Measurements from ENCODE around the gene IGFN1. TPM values are rescaled to one million over a fixed set of nuclear protein-coding genes. Genes with fewer than 3 reads are reported as not detected.
A peak's percentile ranks its signal among the peaks of the same experiment; 100 is the strongest.

The IGFN1 gene
- total RNA-seq, 1 donor from 2014 or later, result 0.18 TPM

DNA sequence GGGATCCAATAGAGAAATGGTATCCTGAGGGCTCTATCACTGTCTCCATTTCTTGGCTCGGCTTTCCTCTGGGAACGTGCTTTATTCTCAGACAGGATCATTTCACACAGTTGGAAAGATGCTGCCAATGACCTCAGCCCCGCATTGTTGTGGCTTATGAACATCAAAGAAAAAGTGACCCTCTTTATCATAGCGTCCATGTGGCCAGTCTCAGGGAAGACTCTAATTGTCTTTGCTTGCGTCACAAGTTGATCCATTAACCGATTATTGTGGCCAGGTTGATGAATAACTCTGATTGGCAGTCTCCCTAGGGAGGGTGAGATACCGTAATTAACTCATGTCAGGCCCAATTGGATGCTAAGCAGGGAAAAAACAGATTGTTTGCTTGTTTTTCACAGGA is 26.0 kb upstream of the IGFN1 start:
- Histone ChIP-seq H3K27ac (no peak overlapping the region), H3K27me3 (ENCODE audit: low read depth) (no peaks in the 10 kb centered on the region), H3K9me3 (no peaks in the 10 kb centered on the region), H3K36me3 (no peaks in the 10 kb centered on the region), H3K4me1 (no peaks in the 10 kb centered on the region), H3K4me3 (no peak overlapping the region)
- no peak for ATAC-seq
- TF ChIP-seq, protein P1, sequence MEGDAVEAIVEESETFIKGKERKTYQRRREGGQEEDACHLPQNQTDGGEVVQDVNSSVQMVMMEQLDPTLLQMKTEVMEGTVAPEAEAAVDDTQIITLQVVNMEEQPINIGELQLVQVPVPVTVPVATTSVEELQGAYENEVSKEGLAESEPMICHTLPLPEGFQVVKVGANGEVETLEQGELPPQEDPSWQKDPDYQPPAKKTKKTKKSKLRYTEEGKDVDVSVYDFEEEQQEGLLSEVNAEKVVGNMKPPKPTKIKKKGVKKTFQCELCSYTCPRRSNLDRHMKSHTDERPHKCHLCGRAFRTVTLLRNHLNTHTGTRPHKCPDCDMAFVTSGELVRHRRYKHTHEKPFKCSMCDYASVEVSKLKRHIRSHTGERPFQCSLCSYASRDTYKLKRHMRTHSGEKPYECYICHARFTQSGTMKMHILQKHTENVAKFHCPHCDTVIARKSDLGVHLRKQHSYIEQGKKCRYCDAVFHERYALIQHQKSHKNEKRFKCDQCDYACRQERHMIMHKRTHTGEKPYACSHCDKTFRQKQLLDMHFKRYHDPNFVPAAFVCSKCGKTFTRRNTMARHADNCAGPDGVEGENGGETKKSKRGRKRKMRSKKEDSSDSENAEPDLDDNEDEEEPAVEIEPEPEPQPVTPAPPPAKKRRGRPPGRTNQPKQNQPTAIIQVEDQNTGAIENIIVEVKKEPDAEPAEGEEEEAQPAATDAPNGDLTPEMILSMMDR (IDR thresholded peaks at IDR 0.05), result no peak
- no peak for DNase-seq
- intact Hi-C loops (cut with DNase I), result no loop called here

DNA sequence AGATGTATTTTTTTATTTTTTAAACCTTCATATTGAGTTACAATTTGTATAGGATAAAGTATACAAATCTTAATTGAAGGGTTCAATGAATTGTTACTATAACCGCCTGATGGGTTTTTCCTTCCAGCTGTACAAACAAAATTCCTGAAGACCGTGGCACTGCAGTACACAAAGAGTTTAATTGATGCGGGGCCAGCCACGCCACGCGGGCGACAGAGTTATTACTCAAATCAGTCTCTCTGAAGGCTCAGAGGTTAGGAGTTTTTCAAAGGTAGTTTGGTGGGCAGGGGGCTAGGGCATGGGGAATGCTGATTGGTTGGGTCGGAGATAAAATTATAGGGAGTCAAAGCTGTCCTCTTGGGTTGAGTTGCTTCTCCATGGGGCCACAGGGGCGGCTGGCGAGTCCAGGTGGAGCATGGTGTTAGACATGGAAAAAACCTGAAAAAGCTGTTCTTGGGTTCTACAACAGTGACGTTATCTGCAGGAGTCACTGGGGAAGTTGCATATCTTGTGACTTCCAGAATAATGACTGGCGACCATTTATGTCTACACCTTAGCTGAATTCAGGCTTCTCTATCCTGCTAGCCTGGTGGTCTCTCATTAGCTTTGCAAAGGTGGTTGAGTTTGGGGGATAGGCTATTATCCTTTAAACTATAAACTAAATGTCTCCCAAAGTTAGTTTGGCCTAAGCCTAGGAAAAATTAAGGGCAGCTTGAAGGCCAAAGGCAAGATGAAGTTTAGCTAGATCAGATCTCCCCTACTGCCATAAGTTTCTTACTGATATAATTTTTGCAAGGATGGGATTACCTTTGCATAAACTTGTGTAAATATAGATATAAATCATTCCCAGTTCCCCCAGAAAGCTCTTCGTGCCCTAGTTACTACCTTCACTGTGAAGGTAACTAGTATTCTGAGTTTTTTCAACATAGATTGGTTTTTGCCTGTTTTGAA is 23.3 kb upstream of the IGFN1 start:
- no peak for DNase-seq
- H3K4me3 ChIP-seq, result no peak overlapping the region
- H3K27ac ChIP-seq, result no peak overlapping the region
- no peaks in the 10 kb centered on the region for H3K27me3 ChIP-seq (ENCODE audit: low read depth)
- ATAC-seq, result no peak
- intact Hi-C loops (cut with DNase I), result no loop called here
- no peaks in the 10 kb centered on the region for H3K36me3 ChIP-seq
- TF ChIP-seq, protein P1 (IDR thresholded peaks at IDR 0.05), result no peak
- peaks cover 14% of the 10 kb centered on the region for H3K4me1 ChIP-seq
- H3K9me3 ChIP-seq, result no peaks in the 10 kb centered on the region

DNA sequence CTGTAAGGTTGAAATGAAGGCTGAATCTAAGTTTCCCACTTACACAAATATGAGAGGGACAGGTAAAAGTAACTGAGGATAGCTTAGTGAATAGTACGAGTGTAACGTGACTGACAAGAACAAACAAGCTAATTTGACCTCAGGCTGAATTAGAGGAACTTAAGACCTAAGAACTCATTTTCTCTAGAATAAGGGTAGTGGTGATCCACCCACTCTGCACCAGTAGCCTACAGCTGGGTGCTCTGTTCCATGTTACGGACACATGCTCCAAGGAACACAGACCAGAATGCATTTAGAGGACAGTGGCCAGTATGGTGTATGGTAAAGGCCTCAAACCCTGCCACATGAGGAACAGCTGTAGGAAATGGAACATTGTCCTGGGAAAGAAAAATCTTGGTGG is 21.4 kb upstream of the IGFN1 start:
- no peak for DNase-seq
- H3K36me3 ChIP-seq, result no peaks in the 10 kb centered on the region
- H3K27me3 ChIP-seq (ENCODE audit: low read depth), result no peaks in the 10 kb centered on the region
- intact Hi-C loops (cut with DNase I), result no loop called here
- TF ChIP-seq, protein P1 (IDR thresholded peaks at IDR 0.05), result no peak
- H3K9me3 ChIP-seq, result no peaks in the 10 kb centered on the region
- no peak overlapping the region for H3K27ac ChIP-seq
- no peak for ATAC-seq
- H3K4me1 ChIP-seq, result peaks cover 14% of the 10 kb centered on the region
- no peak overlapping the region for H3K4me3 ChIP-seq

DNA sequence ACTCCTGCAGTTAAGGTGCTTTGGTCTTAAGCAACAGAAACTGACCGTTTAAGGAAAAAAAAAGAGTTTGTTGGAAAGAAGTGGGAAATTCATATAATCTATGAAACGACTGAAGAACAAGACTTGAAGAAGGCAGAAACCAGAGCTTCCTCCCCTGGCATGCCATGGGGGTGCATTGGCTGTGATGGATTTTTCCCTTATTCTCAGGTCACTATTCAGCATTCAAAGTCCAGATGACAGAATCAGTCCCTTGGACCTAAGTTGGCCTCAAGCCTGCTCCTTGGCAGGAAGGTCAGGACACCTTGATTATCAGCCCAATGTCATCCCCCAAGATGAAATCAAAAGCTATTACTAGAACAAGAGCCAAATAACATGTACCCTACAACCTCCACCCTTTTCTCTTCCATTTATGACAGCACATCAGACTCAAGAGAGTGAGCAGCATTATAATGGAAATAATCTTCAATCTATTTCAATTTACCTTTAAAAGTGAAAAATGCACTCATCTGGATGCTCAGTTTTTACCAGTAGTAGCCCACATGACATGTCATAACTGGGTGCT is 20.6 kb upstream of the IGFN1 start:
- no peaks in the 10 kb centered on the region for H3K27me3 ChIP-seq (ENCODE audit: low read depth)
- TF ChIP-seq, protein P1 (IDR thresholded peaks at IDR 0.05), result no peak
- no peaks in the 10 kb centered on the region for H3K36me3 ChIP-seq
- H3K4me1 ChIP-seq, result peaks cover 14% of the 10 kb centered on the region
- no peaks in the 10 kb centered on the region for H3K9me3 ChIP-seq
- intact Hi-C loops (cut with DNase I), result no loop called here
- H3K4me3 ChIP-seq, result peak overlapping the region; percentile 60
- ATAC-seq, result no peak
- DNase-seq, result no peak
- H3K27ac ChIP-seq, result peak overlapping the region; percentile 92

DNA sequence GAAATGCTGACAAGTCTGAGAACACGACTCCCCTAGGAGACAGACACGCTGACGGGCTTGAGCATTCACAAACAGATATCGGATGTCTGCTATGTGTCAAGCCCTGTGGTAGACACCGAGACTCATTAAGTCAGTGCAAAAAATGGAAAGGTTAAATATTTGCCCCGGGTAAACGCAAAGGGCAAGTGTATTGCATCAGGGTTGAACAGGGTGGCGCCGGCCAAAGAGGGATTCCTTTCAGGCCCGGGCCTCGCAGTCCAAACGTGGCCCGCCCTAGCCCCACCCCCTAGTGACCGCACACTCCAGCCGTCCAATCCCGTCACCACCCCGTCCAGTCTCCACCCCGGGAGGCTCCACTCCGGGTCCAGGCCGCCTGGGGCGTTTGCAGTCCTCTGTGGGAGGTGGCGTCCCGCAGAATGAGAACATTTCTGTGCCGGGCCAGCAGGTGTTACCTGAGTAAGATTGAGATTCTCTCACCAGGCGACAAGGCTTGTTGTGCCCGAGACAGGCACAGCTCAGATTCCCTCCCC is 20.0 kb upstream of the IGFN1 start:
- ATAC-seq (peak; percentile 100), DNase-seq (peak; percentile 97)
- Histone ChIP-seq H3K4me3 (peak overlapping the region; percentile 60), H3K36me3 (no peaks in the 10 kb centered on the region), H3K9me3 (no peaks in the 10 kb centered on the region), H3K27me3 (ENCODE audit: low read depth) (no peaks in the 10 kb centered on the region), H3K4me1 (peaks cover 14% of the 10 kb centered on the region), H3K27ac (peak overlapping the region; percentile 92)
- intact Hi-C loops (cut with DNase I), result no loop called here
- TF ChIP-seq, protein P1 (IDR thresholded peaks at IDR 0.05), result no peak
